GM19463 (cell line): Measurements from ENCODE around the gene ZNF600.
A peak's percentile ranks its signal among the peaks of the same experiment; 100 is the strongest.
"Not testable (repeated sequence)": the region's sequence is repeated elsewhere in the genome, so short reads cannot be mapped to it uniquely, and the experiment has no call there.

ENCODE experiments used
- ATAC-seq: cut with Tn5 transposase; IDR thresholded peaks from one replicate; pipeline ENCODE4 v1.9.1; 2021; ENCODE audit warnings: mild to moderate bottlenecking, moderate library complexity; ENCODE audit not compliant: unreplicated experiment

The ZNF600 gene

DNA sequence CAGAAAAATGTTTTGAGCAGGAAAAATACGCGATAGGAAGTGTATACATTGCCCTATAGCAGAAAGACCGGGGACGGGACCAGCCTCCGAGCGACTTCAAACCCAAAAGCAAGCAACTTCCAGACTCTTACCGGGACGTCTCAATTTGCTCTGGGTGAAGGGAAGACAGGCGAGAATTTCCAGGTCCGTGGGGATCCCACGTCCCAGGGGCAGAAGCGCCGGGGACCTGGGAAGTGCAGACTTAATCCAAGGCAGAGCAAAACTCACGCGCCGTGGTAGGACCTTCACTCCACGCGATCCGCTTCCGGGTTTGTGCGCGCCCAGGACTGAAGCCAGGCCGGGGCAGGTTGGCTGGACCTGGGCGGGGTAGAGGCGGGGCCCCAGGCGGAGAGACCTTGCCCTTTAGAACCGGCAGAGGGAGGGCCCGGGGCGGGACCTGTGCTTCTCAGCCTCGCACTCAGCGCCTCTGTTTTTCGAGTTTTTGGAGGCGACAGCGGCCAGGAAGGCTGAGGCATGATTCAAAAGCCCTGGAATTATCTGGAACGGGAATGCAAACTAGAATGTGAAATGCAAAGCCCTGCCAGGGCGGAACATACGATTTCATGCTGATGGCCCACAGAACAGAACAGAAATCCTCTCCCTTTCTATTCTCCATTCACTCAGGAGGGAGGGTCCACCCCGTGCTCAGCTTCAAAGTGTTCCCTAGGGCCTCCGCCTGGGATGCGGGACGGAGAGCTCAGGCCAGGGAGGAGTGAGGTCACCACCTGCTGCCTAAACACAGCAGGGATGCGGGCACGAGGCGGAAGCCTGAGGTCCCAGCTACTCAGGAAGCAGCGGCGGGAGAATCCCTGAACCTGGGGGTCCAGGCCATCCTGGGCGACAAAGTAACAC is at the start of gene ZNF600:
TSS of gene ZNF600 (minus strand) at position 328 of the 891 bp plus-strand sequence. CDS start 7,903 bp downstream, outside the sequence.
- ATAC-seq = peak; percentile 97

DNA sequence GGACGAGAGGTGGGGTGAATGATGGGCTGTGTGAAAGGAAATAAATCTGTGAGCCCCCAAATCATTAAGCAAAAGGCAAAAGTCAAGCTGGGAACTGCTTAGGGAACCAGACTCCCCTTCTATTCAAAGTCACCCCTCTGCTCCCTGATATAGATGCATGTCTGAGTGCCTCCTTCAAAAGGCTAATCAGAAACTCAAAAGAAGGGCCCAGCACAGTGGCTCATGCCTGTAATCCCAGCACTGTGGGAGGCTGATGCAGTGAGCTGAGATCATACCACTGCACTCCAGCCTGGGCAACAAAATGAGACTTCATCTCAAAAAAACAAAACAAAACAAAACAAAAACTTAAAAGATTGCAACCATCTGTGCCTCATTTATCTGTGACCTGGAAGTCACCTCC is 47.7 kb upstream of the ZNF600 start:
- not testable (repeated sequence) for ATAC-seq

DNA sequence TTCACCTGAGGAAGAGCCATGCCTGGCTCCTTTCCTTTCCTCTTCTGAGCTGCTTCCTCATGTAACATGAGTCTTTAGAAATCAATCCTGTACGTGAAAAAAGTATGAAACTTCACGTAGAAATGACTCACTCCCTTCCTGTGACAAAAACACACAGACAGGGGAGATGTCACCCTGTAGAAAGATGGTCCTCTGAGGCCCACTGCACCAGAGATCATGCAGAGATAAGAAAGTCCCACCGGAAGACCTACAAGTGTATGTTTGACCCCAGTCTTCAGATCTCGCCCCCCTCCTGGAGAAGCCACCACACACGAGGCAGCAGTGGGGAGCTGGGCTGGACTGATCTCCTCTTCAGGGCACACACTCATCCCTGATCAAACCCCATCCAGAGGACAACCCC is 47.0 kb upstream of the ZNF600 start:
- ATAC-seq = not testable (repeated sequence)

DNA sequence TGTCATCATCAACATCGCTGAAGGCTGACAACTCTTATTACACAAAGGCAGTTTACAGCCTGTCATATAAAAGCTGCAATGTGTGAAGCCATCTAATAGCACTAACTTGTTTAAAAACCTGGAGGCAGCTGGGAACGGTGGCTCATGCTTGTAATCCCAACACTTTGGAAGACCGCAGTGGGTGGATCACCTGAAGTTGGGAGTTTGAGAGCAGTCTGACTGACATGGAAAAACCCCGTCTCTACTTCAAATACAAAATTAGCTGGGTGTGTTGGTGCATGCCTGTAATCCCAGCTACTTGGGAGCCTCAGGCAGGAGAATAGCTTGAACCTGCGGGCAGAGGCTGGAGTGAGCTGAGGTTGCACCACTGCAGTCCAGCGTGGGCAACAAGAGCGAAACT is 43.3 kb upstream of the ZNF600 start:
- ATAC-seq = not testable (repeated sequence)

DNA sequence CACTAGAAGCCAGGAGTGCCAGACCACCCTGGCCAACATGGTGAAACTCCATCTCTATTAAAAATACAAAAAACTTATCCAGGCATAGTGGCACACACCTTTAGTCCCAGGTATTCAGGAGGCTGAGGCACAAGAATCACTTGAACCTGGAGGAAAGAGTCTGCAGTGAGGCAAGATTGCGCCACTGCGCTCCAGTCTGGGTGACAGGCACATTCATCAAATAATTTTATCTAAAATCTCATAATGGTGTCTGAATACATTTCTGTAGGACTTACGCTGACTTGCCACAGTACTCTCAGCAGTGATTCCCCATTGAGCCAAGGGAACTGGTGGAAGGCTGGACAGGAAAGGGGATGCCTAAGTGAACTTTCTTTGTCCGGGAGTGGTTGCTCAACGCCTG is 39.2 kb upstream of the ZNF600 start:
- ATAC-seq = no peak

DNA sequence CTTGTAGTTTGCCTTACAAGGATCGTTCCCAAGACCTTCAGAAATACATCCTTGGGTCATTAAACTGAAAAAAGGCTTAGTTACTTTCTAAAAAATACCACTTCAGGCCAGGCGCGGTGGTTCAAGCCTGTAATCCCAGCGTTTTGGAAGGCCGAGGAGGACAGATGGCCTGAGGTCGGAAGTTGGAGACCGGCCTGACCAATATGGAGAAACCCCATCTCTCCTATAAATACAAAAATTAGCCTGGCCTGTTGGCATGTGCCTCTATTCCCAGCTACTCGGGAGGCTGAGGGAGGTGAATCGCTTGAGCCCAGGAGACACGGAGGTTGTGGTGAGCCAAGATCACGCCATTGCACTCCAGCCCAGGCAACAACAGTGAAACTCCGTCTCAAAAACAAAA is 37.1 kb upstream of the ZNF600 start:
- ATAC-seq = no peak

DNA sequence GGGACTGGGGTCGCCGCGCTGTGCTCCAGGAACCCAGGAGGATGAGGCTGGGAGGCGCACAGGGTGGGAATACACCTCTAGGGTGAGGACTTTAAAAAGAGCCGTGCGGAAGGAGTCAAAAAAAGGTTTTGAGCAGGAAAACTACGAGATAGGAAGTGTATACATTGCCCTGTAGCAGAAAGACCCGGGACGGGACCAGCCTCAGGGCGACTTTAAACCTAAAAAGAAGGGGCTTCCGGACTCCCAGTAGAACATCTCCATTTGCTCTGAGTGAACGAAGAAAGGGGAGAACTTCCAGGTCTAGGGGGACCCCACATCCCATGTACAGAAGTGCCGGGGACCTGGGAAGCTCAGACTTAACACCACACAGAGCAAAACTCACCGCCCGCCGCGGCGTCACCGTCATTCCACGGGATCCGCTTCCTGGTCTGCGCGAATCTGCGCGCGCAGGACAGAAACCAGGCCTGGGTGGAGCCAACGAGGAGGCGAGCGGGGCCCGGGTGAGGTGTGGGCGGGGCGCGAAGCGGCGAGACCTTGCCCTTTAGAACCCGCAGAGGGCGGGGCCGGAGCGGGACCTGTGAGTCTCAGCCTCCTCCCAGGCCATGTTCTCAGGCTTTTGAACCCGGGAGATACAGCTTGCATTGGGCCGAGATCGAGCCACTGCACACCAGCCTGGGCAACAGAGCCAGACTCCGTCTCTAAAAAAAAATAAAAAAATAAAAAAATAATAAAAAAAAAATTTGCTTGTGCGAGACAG is 34.8 kb upstream of the ZNF600 start, which contains the start of gene ZNF28:
TSS of gene ZNF28 (minus strand) at position 430 of the 757 bp plus-strand sequence. CDS start 3,675 bp downstream, outside the sequence.
- peak; percentile 99 for ATAC-seq

DNA sequence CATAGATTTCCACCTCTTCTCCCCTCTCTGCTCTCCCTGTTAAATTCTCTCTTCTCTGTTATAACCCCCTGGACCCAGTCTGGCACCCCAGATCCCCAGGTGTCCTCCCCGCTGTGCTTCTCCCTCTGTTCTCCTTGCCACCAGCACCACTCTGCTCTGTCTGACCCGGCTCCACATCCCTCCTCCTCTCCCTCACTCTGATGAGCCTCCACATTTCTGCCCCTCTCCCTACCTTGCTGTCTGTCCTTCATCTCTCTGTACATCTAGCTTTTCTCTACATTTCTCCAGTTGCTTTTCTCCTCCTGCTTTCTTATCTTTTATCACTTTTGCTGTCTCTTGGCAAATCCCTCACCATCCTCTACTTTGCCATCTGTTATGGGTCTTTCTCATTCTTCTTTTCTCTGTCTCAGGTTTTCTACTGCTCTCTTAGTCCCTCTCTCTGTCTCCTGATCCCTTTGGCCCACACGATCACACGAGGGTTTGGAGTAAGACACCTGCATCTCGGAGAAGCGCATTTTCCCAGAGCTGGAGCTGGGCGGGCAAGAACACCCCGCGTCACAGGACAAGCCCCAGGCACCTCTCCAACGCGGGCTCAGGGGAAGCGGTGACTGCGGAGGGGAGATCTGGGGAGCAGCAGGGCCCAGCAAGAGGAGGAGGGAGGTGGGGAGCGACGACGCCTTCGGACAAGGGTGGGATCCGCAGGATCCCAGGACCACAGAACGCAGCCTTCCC is 34.0 kb upstream of the ZNF600 start:
- ATAC-seq = peak; percentile 33

DNA sequence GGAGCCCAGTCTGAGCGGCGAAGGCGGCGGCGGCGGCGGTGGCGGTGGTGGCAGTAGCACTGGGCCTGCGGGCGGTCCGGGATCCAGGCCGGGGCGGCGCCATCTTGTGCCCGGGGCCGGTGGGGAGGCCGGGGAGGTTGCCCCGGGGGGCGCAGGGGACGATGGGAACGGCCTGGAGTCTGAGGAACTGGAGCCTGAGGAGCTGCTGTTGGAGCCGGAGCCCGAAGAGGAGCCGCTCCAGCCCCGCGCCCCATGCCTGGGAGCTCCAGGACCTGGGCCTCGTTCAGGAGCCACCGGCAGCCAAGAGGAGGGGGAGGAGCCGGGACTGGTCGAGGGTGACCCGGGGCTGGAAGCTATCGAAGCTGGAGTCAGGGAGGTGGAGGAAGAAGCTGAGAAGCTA is 23.2 kb upstream of the ZNF600 start:
- ATAC-seq = no peak

DNA sequence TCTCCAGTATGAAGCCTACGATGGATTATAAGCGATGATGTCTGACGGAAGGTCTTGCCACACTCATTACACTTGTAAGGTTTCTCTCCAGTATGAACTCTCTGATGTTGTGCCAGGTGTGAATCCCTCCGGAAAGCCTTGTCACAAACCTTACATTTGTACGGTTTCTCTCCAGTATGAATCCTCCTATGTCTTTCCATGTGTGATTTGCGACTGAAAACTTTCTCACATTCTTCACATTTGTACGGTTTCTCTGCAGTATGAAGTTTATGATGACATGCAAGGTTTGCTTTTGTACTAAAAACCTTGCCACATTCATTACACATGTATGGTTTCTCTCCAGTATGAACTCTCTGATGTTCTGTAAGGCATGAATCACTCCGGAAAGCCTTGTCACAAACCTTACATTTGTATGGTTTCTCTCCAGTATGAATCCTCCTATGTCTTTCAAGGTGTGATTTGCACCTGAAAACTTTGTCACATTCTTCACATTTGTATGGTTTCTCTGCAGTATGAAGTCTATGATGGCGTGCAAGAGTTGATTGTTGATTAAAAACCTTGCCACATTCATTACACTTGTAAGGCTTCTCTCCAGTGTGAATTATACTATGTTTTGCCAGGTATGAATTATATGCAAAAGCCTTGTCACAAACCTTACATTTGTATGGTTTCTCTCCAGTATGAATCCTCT is 13.5 kb upstream of the ZNF600 start:
- ATAC-seq = not testable (repeated sequence)

DNA sequence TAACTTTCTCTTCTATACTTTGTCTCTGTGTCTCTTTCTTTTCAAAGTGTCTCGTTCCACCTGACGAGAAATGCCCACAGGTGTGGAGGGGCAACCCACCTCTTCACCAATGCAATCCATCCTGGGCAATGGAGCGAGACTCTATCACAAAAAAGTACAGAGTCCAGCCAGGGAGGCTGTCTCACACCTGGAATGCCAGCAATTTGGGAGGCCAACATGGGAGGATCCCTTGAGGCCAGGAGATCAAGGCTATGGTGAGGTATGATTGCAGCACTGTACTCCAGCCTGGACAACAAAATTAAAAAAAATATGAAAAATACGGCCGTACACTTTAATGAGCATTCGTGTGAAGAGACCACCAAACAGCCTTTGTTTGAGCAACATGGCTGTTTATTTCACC is 2.8 kb upstream of the ZNF600 start:
- ATAC-seq = no peak

DNA sequence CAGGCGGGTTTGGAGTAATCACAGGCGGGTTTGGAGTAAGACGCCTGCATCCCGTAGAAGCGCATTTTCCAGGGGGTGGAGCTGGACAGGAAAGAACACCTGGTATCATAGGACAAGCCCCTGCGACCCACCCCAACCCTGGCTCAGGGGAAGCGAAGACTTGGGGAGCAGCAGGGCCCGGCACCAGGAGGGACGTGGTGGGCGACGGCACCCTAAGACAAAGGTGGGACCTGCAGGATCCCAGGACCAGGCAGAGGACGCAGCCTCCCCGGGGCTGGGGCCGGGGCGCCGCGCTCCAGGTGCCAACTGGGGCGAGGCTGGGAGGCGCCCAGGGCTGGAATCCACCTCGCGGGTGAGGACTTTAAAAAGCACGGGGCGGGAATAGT is 520 bp downstream of the ZNF600 start:
- ATAC-seq = peak; percentile 28

DNA sequence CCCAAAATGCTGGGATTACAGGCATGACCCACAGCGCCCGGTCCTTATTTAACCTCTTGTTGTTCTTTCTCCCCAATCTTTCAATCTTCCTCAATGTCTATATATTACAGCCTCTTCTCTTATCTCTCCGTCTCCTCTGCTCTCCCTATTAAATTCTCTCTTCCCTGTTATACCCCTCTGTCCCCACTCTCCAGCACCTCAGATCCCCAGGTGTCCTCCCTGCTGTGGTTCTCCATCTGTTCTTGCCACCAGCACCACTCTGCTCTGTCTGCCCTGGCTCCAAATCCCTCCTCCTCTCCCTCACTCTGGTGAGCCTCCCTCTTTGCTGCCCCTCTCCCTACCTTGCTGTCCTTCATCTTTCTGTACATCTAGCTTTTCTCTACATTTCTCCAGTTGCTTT is 1.1 kb downstream of the ZNF600 start:
- ATAC-seq = no peak

DNA sequence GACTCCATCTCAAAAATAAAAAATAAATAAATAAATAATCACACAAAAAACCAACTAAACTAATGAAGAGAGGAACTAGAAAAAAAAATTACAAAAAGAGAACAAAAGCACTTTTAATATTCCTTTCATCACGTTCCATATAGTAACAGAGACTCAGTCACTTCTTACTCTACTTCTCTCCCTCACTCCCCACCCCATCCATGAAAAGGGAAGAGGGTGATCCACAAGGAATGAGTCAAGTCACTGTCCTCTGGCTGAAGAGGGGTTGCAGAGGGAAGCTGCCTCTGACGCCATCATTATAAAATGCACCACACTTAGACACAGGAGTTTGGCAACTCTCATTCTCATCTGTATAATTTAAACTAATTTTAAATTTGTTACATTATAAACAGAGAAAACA is 3.7 kb downstream of the ZNF600 start:
- ATAC-seq = not testable (repeated sequence)

DNA sequence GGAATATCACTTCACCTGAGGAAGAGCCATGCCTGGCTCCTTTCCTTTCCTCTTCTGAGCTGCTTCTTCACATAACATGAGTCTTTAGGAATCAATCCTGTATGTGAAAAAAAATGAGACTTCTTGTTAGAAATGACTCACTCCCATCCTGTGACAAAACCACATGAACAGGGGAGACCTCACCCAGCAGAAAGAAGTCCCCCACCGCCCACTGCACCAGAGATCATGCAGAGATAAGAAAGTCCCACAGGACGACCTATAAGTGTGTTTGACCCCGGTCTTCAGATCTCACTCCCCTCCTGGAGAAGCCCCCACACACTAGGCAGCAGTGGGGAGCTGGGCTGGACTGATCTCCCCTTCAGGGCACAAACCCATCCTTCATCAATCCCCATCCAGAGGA is 7.8 kb downstream of the ZNF600 start:
- ATAC-seq = no peak

DNA sequence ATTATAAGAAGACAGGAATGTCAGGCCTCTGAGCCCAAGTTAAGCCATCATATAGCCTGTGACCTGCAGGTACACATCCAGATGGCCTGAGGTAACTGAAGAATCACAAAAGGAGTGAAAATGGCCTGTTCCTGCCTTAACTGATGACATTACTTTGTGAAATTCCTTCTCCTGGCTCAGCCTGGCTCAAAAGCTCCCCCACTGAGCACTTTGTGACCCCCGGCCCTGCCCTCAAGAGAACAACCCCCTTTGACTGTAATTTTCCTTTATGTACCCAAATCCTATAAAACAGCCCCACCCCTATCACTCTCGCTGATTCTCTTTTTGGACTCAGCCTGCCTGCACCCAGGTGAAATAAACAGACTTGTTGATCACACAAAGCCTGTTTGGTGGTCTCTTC is 30.1 kb downstream of the ZNF600 start:
- ATAC-seq = not testable (repeated sequence)

DNA sequence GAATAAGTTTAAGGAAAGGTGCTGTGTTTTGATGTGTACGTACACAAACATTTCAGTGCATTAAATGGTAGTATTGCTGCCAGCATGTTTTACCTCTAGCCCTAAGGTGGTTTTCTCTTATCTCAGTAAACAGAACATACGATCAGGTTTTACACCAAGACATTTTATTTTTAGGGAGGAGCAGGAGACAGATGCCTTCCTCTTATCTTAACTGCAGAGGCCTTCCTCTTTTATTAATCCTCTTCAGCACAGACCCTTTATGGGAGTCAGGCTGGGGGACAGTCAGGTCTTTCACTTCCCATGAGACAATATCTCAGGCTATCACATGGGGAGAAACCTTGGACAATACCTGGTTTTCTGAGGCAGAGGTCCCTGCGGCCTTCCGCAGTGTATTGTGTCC is 36.8 kb downstream of the ZNF600 start:
- ATAC-seq = no peak

DNA sequence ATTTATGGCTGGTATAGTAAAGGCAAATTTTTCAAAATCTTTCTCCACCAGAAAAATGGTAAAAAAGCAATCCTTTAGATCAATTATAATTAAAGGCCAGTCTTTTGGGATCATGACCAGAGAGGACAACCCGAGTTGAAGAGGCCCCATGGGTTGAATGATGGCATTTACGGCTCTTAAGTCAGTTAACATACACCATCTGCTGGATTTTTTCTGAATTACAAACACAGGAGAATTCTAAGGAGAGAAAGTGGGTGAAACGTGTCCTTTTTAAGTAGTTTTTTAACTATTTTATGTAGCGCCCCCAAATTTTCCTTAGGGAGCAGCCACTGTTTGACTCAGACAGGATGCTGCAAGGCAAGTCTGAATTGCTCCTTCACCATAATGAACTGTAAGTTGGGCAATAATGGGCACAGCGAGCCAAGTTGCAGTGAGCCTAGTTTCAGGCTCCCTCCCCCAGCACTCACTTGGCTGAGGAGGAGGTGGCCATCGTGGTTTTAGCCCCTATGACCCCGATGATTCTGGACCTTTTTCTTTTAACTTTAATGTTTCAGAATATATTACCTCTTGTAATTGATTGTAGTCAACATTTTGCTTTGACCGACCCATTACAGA is 38.1 kb downstream of the ZNF600 start:
- no peak for ATAC-seq

DNA sequence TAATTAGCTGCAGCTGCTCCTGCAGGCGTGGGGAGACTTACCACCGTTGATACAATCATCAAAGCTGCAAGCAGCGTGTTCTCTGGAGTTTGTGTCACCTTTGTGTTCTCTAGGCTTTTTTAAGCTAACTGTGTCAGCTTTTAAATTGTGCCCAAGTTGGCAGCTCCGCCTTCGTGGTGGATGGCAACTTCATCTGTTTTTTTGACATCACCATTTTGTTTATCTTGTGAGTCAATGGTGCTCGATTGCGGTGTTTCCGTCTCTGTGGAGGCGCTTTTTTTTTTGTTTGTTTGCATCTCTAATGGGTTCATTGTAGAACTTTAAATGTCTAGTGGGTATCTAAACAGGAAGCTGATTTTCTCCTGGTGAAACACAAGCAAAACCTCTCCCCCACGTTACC is 40.7 kb downstream of the ZNF600 start:
- not testable (repeated sequence) for ATAC-seq

DNA sequence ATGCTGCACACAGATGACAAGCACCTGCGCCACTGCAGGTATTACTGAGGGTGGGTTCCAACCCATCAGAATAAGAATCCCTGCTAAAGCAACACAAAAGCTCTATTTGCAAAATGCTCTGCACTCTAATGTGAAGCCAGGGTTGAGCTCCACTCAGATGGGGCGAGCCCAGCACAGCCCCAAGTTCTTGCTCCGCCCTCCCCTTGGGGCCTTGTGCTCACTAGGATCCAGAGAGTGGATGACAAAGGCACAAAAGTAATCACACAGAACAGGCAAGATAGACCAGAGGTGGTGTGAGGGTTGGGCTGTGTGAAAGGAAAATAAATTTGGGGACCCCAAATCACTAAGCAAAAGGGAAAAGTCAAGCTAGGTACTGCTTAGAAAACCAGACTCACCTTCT is 43.5 kb downstream of the ZNF600 start:
- no peak for ATAC-seq
